HL-60 (cell line): ENCODE measurements around the gene EFNA1.

Experiments used
- POLR2AphosphoS5 ChIP-seq: IDR thresholded peaks from 2 replicates; pipeline ENCODE4 v1.6.1; 2012; ENCODE audit warnings: low read depth
- REST ChIP-seq: IDR thresholded peaks from 2 replicates; pipeline ENCODE4 v1.6.1; 2012; ENCODE audit warnings: low read depth; ENCODE audit not compliant: insufficient replicate concordance

- TF ChIP-seq REST: no peak
- no peak for TF ChIP-seq POLR2AphosphoS5
These were observed 47.1 kb upstream of the EFNA1 start for GRCh38 chr1:155080312-155081228.
